Duodenal mucosa (tissue), 2 donors: Measurements from ENCODE around the gene IFIT1B.
"Not testable (repeated sequence)": the region's sequence is repeated elsewhere in the genome, so short reads cannot be mapped to it uniquely, and the experiment has no call there.

Source experiments
- H3K27ac ChIP-seq: one replicate; pipeline ENCODE4 v1.7.0; 2013; ENCODE audit warnings: low read depth, low read length
- H3K27me3 ChIP-seq, 2 donors: one replicate each; pipeline ENCODE4 v1.7.0; 2013; ENCODE audit warnings: low read length in 2 of 2, control low read depth in 1 of 2; ENCODE audit not compliant: insufficient read depth in 2 of 2, control insufficient read depth in 1 of 2
- H3K36me3 ChIP-seq, 2 donors: one replicate each; pipeline ENCODE4 v1.7.0; 2013; ENCODE audit warnings: low read length in 2 of 2, control low read depth in 1 of 2; ENCODE audit not compliant: insufficient read depth in 2 of 2, control insufficient read depth in 1 of 2
- H3K4me1 ChIP-seq, 2 donors: one replicate each; pipeline ENCODE4 v1.7.0; 2013; ENCODE audit warnings: low read length in 2 of 2, control low read depth in 1 of 2; ENCODE audit not compliant: insufficient read depth in 2 of 2, control insufficient read depth in 1 of 2
- H3K4me3 ChIP-seq, 2 donors: one replicate each; pipeline ENCODE4 v1.7.0; 2013; ENCODE audit warnings: low read length in 2 of 2, low read depth in 1 of 2
- H3K9ac ChIP-seq, 2 donors: one replicate each; pipeline ENCODE4 v1.7.0; 2013; ENCODE audit warnings: low read length in 2 of 2, low read depth in 1 of 2
- H3K9me3 ChIP-seq, 2 donors: one replicate each; pipeline ENCODE4 v1.7.0; 2013; ENCODE audit warnings: low read length in 2 of 2, control low read depth in 1 of 2; ENCODE audit not compliant: control insufficient read depth in 1 of 2

IFIT1B gene

DNA sequence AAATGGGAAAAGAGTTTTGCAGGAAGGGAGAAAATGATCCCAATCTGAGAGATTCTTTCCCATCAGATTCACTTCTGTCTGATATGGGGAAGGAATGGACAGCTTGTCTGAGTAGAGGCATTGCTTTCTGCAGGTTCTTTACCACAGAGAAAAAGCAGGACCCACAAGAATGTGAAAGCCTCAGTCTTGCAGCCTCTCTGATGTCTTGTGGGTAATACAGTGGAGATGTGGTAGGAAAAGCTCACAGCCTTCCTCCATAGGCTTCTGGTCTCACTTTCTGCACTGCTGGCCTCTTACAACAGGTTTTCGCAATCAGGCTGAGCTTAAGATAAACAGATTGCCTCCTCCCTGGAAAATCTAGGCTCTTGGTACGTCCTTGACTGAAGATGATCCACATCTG is 15.1 kb downstream of the IFIT1B start:
- Histone ChIP-seq H3K4me1 (peaks cover 13 to 17% of the 10 kb centered on the region in 2 donors), H3K27me3 (no peaks in the 10 kb centered on the region), H3K9me3 (no peaks in the 10 kb centered on the region), H3K27ac (peak overlapping the region; percentile 57), H3K9ac (peak overlapping the region in 1 of 2 donors; percentile 39), H3K36me3 (no peaks in the 10 kb centered on the region), H3K4me3 (peak overlapping the region; percentile 76 to 78)

DNA sequence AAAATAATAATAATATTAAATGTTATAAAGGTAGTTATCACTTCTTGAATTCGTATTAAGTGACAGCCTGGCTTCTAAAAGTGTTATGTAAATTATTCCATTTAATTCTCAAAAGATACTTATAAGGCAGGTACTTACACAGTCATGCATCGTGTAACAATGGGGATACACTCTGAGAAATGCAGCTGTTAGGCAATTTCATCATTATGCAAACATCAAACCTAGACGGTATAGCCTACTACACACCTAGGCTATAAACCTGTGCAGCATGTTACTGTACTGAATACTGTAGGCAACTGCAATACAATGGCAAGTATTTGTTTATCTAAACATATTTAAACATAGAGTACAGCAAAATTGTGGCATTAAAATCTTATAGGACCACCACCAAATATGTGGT is 16.0 kb downstream of the IFIT1B start:
- no peaks in the 10 kb centered on the region for H3K27me3 ChIP-seq
- H3K4me3 ChIP-seq = no peak overlapping the region
- no peak overlapping the region for H3K27ac ChIP-seq
- no peak overlapping the region for H3K9ac ChIP-seq
- no peaks in the 10 kb centered on the region for H3K36me3 ChIP-seq
- H3K4me1 ChIP-seq = peaks cover 13 to 17% of the 10 kb centered on the region in 2 donors
- no peaks in the 10 kb centered on the region for H3K9me3 ChIP-seq

GRCh38 chr10:89395141-89395540 is 17.3 kb downstream of the IFIT1B start:
- H3K4me1 ChIP-seq = peaks cover 13 to 17% of the 10 kb centered on the region in 2 donors

GRCh38 chr10:89398003-89398749 is 20.3 kb downstream of the IFIT1B start:
- H3K36me3 ChIP-seq = peaks cover 0 to 4% of the 10 kb centered on the region in 2 donors
- no peak overlapping the region for H3K9ac ChIP-seq
- H3K27ac ChIP-seq = no peak overlapping the region
- no peaks in the 10 kb centered on the region for H3K27me3 ChIP-seq
- no peaks in the 10 kb centered on the region for H3K9me3 ChIP-seq
- no peak overlapping the region for H3K4me3 ChIP-seq
- peaks cover 1 to 2% of the 10 kb centered on the region in 2 donors for H3K4me1 ChIP-seq

More at GRCh38 chr10:89395141-89395540, 17.3 kb downstream of the IFIT1B start:
- no peaks in the 10 kb centered on the region for H3K9me3 ChIP-seq
- H3K36me3 ChIP-seq = no peaks in the 10 kb centered on the region
- no peak overlapping the region for H3K27ac ChIP-seq
- no peak overlapping the region for H3K9ac ChIP-seq
- H3K27me3 ChIP-seq = no peaks in the 10 kb centered on the region
- no peak overlapping the region for H3K4me3 ChIP-seq

DNA sequence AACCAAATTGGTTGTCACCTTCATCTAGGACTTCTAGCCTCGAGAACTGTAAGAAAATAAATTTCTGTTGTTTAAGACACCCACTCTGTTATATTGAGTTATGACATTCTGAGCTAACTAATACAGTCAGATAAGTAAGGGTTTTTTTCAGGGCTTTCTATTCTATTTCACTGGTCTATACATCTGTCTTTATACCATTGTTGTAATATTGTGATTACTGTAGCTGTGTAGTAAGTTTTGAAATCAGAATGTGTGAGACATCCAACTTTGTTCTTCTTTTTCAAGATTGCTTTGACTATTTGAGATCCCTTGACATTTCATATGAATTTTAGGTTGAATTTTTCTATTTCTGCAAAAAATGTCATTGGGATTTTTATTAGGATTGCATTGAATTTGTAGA is 22.1 kb downstream of the IFIT1B start:
- no peak overlapping the region for H3K27ac ChIP-seq

DNA sequence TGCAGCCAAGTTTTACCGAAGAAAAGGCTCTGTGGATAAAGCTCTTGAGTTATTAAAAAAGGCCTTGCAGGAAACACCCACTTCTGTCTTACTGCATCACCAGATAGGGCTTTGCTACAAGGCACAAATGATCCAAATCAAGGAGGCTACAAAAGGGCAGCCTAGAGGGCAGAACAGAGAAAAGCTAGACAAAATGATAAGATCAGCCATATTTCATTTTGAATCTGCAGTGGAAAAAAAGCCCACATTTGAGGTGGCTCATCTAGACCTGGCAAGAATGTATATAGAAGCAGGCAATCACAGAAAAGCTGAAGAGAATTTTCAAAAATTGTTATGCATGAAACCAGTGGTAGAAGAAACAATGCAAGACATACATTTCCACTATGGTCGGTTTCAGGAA is 25.2 kb downstream of the IFIT1B start:
- Histone ChIP-seq H3K4me3 (no peak overlapping the region), H3K27ac (no peak overlapping the region), H3K4me1 (no peaks in the 10 kb centered on the region), H3K36me3 (peaks cover 0 to 4% of the 10 kb centered on the region in 2 donors), H3K9ac (no peak overlapping the region), H3K27me3 (no peaks in the 10 kb centered on the region), H3K9me3 (no peaks in the 10 kb centered on the region)

More for the DNA sequence above, 22.1 kb downstream of the IFIT1B start:
- H3K36me3 ChIP-seq = peaks cover 0 to 4% of the 10 kb centered on the region in 2 donors
- no peaks in the 10 kb centered on the region for H3K9me3 ChIP-seq
- H3K27me3 ChIP-seq = no peaks in the 10 kb centered on the region
- H3K9ac ChIP-seq = no peak overlapping the region
- H3K4me3 ChIP-seq = no peak overlapping the region
- H3K4me1 ChIP-seq = no peaks in the 10 kb centered on the region

DNA sequence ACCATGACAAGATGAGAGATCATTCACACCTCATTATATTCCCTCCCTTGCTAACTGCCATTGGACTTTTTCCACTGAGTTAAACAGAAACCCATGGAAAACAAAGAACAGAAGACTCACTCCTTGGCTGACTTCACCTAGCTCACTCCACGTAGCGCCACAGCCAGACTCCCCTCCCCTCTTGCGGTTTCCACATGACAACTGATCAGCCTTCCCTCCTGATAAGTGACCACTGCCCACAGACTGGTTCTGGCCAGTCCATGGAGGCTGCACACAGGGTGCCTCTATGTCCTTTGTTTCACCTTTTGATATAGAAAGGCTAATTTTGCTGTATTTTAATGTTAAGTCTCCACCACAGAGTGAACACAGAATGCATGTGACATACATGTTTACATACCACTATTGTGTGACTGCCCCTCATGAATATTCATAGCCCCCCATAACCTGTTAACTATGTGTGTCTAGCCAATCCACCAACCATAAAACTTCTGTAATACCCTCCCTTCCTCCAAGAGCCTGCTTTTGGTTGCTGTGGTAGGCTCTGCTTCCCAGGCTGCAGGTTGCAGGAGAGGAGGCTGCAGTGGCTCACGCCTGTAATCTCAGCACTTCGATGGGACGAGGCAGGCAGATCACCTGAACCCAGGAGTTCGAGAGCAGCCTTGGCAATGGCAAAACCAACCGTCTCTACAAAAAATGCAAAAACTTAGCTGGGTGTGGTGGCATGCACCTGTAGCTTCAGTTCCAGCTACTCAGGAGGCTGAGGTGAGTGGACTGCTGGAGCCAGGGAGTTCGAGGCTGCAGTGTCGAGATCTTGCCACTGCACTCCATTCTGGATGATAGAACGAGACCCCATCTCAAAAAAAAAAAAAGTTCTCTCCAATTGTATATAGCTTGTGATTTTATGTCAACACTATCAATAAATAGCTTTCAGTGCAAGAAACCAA is 26.5 kb downstream of the IFIT1B start:
- Histone ChIP-seq H3K27me3 (no peaks in the 10 kb centered on the region), H3K4me1 (no peaks in the 10 kb centered on the region), H3K36me3 (peaks cover 0 to 4% of the 10 kb centered on the region in 2 donors), H3K9ac (no peak overlapping the region), H3K9me3 (no peaks in the 10 kb centered on the region), H3K27ac (no peak overlapping the region), H3K4me3 (no peak overlapping the region)

DNA sequence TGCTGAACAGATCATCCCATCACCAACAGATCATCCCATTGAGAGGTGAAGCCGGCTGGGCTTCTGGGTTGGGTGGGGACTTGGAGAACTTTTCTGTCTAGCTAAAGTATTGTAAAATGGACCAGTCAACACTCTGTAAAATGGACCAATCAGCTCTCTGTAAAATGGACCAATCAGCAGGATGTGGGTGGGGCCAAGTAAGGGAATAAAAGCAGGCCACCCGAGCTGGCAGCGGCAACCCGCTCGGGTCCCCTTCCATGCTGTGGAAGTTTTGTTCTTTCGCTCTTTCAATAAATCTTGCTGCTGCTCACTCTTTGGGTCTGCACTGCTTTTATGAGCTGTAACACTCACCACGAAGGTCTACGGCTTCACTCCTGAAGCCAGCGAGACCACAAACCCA is 28.3 kb downstream of the IFIT1B start:
- not testable (repeated sequence) for H3K36me3 ChIP-seq, H3K27ac ChIP-seq, H3K27me3 ChIP-seq, H3K4me1 ChIP-seq, H3K4me3 ChIP-seq, H3K9ac ChIP-seq, H3K9me3 ChIP-seq

DNA sequence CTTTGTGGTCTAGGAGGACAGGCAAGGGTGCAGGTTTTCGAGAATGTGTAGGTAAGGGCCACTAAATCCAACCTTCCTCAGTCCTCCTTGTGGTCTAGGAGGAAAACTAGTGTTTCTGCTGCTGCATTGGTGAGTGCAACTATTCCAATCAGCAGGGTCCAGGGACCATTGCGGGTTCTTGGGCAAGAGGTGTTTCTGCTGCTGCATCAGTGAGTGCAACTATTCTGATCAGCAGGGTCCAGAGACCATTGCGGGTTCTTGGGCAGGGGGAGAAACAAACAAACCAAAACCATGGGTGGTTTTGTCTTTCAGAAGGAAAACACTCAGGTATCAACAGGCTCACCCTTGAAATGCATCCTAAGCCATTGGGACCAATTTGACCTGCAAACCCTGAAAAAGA is 29.9 kb downstream of the IFIT1B start:
- not testable (repeated sequence) for H3K27me3 ChIP-seq, H3K36me3 ChIP-seq, H3K27ac ChIP-seq, H3K4me1 ChIP-seq, H3K4me3 ChIP-seq, H3K9ac ChIP-seq, H3K9me3 ChIP-seq

DNA sequence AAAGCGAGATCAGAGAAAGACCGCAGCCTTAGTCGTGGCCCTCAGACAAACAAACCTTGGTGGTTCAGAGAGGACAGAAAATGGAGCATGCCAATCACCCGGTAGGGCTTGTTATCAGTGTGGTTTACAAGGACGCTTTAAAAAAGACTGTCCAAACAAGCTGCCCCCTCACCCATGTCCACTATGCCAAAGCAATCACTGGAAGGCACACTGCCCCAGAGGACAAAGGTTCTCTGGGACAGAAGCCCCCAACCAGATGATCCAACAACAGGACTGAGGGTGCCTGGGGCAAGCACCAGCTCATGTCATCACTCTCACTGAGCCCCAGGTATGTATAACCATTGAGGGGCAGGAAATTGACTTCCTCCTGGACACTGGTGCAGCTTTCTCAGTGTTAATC is 31.4 kb downstream of the IFIT1B start:
- not testable (repeated sequence) for H3K27ac ChIP-seq, H3K36me3 ChIP-seq

More for the DNA sequence above, 31.4 kb downstream of the IFIT1B start:
- H3K4me1 ChIP-seq, H3K4me3 ChIP-seq, H3K9me3 ChIP-seq, H3K9ac ChIP-seq, H3K27me3 ChIP-seq: not testable (repeated sequence)
